GM21825 (cell line): ENCODE measurements around the gene IQSEC1.
A peak's percentile ranks its signal among the peaks of the same experiment; 100 is the strongest.

Experiments used
- ATAC-seq: cut with Tn5 transposase; IDR thresholded peaks from one replicate; pipeline ENCODE4 v1.9.1; 2021; ENCODE audit warnings: mild to moderate bottlenecking, moderate library complexity; ENCODE audit not compliant: unreplicated experiment

The IQSEC1 gene

DNA sequence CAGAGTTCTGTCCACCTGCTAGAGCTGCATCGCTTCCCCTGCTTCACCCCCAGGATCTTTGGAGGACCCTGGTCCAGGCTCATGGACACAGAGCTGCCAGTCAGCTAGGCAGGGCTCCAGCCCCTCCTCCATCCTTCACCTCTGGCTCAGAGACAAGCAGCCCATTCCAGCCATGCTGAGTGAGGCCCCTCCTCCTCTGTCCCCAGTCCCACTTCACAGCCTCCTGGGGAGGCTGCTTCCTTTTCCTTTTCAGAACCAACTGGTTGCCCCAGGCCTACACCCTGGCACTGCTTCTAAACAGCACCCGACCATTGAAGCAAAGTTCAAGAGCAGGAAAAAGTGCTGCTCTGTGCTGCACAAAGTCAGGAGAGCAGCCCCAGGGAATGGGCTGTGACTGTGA lies 22.2 kb downstream of the IQSEC1 start:
- ATAC-seq, result no peak

DNA sequence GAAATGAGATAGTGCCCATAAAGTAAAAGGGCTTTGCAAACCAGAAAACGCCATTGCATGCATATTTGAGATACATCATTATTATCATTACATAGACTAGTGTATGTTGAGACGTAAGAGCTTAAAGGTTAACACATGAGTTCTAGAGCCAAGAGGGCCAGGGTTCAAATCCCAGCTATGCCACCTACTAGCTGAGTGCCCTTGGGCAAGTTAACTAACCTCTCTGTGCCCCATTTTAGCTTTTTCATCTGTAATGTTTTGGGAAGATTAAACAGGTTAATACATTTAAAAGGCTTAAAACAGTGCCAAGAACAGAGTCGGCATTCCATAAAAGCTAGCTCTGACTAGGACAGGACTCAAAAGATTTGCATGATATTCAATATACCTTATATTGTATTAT lies 22.8 kb downstream of the IQSEC1 start:
- ATAC-seq, result no peak

DNA sequence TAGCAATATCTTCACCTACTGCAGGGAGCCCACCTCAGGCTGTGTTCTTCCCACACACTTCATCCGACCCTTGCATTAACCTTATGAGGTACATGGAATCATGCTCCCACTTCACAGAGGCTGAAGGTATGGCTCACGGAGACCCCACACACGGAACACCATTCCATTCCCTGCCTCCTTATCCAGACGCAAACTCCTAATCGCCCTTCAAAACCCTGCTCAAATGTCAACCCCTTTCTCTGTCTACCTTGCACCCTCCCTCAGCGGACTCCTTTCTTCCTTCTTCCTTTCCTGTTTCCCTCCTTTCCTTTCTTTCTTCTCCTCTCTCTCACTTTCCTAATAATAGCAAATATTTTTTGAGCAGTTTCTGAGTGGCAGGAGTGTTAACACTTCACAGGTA lies 23.8 kb downstream of the IQSEC1 start:
- ATAC-seq, result no peak

DNA sequence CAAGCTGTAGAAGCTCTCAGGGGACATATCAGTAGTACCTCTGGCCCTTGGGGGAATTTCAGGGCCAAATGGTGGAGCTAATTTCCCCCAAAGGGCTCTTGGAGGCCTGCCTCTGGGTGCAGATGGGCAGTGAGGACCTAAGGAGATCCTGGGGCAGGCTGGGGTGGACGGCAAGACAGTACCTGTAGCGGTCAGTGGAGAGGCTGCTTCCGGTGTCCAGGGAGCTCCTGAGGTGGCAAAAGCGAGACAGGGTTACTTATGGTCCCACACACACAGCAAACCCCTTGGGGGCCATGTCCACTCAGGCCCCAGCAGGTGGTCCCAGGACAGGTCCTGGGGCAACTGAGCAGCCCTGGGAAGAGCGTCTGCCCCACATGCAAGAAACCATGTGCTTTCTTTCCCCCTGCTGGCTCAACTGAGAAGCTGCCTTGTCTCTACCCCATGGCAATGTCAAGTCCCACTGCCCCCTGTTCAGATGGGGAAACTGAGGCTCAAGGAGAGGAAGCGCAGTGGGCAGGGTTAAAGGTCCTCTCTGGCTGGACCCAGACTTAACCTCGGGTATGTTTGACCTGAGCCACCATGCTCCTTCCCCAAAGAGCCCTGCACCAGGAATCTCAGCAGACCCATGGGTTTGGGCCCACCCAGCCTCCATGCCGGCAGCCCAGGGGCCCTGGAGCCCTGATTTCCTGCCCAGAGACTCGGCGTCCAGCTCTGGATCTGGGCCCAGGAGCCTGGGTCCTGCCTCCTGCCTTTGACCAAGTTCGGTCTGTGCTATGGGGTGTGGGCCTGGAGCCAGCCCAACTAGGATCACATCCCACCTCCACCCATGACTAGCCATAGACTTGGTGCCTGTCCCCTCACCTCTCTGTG lies 25.7 kb downstream of the IQSEC1 start:
- ATAC-seq, result no peak

DNA sequence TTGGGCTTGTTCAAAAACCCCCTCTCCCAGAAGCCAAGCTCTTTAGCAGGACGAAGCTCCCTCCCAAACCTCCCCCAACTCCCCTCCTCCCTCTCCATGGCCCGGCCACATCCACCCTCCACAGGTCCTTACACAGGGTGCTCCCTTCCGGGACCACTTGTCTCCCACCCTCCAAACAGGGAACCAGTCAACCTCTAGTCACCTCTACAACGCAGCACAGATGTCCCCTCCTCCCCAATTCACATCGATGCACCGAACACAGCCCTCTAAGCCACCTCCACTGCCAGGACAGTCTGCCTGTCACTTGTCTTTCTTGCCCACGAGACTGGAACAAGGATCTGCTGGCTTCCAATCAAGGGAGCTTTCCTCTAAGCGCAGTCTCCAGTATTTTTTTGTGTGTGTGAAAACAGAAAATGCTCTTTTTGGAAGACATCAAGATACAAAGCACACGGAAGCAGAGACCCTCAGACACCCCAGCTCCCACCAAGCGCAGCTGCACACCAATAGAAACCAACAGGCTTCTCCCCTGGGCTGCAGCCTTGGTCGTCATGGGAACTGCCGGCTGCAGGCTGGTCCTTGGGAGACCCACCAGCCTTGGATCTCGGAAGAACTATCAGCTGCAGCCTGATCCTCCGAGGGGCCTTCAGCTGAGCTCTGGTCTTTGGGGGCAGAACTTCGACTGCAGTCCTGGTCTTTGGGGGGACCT lies 26.5 kb downstream of the IQSEC1 start:
- ATAC-seq, result peak; percentile 29

DNA sequence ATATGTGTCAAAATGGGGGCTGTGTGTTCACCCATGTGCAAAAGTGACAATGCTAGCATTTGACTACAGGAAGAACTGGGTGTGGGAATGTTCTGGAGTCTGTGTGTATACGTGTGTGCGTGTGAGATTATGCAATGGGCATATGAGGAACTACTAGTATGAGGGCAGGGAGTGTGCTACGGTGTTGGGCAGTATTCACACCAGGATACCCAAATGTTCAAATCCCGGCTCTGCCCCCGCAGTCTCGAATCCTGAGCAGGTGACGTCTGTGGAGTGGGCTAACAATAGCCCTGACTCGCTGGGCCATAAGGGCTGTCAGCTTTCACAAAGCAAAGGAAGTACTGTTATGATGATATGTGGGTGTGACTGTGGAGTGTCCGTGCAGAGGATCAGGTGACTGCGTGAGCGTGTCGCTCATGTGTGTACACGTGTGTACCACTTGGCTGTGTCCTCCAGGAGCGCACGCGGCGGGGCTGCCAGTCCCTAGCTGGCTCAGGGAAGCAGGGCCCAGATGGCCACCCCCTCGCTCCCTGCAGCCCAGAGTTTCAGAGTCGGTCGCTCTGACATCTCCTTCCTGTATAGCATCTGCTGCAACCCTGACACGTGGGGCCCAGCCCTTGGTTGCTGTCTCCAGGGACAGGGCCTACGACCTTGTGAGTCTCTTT lies 27.2 kb downstream of the IQSEC1 start:
- ATAC-seq, result peak; percentile 79

- ATAC-seq, result peak; percentile 1
These were observed 27.9 kb downstream of the IQSEC1 start for GRCh38 chr3:13045241-13045903.

DNA sequence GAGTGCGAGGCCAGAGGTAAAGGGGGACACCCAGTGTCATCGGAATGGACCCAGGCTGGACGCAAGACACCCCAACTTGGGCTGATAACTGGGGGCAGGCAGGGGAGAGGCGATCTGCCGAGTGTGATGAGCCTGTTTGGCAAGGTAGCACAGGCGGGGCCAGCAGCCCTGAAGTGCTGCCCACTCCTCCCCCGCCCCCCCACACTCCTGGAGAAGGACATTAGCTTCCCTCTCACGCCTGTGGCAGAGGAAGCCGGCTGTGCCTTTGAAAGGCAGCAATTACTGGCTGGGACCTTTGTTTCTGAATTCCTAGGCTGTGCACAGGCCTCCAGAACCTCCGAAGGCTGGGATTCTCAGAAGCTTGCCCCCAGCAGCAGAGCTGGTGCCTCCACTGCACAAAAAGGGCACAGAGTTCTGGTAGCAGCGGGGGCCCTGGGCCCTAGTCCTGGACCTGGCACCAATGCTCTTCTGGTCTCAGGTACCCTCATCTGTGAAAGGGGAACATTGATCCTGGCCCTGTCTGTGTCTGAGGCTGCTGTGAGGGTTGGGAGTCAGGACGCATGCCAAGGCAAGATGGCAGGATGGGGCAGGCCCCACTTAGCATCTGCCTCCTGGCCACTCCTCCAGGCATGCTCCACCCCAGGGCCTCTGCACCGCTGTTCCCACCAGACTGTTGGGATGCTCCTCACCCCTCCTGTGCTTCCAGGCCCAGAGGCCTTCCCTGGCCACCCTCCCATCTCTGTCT lies 28.6 kb downstream of the IQSEC1 start:
- no peak for ATAC-seq

DNA sequence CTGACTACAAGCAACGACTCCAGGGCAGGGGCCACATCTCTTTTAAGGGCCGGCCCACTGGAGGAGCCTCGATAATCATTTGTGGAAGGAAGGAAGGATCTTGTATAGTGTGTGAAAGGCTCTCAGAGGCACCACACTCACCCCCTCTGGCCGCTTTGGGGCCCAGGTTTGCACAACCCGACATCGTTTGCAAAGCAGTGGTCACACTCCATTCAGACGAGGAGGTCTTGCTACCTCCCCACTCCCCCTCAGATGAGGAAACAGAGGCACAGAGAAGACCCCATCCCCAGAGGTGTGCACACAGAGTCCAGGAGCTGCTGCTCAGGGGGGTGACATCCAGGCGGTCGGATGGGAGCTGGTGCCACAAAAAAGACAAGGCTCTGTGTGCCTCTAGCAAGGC lies 29.6 kb downstream of the IQSEC1 start:
- no peak for ATAC-seq

DNA sequence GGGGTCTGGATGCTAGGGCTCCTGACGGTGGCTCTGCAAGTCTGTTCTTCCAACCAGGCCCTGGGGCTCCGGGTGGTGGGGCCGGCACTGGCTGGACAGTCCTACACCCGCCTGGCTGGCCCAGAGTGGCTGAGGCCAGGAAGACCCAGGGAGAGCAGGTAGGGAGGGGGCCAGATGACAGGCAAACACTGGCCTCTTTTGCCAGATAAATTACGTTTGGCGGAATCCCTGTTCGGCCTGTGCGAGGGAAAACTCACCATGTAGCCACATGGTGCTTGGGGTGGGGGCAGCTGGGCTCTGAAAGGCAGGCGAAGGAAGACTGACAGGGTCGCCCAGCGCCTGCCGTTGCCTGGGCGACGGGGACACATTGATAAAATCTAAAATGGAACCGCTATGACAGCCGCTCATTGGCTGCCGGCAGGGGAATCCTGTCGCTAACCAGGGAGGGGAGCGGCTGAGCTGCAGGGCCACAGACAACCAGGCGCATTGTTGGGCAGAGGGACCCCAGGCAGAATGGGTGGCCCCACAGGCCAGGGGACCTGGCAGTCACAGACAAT lies 30.4 kb downstream of the IQSEC1 start:
- no peak for ATAC-seq

GRCh38 chr3:13042127-13042701 lies 31.0 kb downstream of the IQSEC1 start:
- no peak for ATAC-seq

GRCh38 chr3:13041113-13041776 lies 32.0 kb downstream of the IQSEC1 start:
- no peak for ATAC-seq

DNA sequence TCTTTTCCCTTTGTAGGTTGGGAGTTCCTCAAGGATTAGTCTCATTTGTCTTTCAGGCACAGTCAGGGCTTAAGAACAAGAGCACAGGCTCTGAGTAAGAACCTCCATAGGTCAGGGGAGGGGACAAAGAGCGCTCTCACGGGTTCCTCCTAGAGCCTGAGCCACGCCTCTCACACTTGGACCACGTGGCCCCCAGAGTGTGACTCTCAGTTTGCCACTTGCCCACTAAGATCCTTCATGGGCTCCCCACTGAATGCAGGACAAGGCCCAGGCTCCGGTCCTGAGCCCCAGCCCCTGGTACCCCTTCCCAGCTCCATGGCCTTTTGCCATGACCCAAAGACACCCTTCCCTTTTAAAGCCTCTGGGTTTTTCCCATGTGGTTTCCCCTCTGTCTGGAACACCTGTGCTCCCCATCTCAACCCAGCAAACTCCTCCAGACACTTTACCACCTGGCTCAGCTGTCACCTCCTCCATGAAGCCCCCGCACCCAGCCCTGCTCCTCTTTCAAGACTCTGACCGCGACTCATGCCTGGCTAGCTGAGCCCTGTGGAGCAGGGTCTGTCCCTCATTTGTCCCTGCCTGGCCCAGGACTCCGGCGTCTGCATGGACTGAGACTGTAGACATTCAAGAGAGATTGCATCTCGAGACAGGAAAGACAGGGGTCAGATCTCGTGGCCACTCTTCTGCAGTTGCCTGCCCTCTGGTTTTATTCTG lies 32.7 kb downstream of the IQSEC1 start:
- ATAC-seq, result peak; percentile 79

- ATAC-seq, result no peak
These were observed 33.9 kb downstream of the IQSEC1 start for GRCh38 chr3:13039213-13039896.

DNA sequence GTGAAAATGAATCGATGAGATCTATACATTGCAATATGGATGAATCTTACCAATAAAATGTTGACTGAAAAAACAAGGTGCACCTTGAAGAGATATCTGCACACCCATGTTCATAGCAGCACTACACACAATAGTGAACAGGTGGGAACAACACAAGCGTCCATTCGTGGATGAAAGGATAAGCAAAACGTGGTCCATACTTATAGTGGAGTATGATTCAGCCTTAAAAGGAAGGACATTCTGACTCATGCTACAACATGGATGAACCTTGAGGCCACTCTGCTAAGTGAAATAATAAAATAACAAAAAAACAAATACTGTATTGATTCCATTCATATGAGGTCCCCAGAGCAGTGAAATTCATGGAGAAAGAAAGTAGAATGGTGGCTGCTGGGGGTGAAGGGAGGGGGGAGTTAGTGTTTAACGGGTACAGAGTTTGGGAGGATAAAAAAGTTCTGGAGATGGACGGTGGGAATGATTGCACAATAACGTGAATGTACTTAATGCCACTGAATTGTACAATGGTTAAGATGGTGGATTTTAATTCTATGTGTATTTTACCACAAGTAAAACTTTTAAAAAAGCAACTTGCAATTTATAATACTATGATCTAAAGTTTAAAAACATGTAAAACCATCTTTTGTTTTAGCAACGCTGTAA lies 35.6 kb downstream of the IQSEC1 start:
- ATAC-seq, result no peak

GRCh38 chr3:13034861-13035260 lies 38.4 kb downstream of the IQSEC1 start:
- ATAC-seq, result no peak

DNA sequence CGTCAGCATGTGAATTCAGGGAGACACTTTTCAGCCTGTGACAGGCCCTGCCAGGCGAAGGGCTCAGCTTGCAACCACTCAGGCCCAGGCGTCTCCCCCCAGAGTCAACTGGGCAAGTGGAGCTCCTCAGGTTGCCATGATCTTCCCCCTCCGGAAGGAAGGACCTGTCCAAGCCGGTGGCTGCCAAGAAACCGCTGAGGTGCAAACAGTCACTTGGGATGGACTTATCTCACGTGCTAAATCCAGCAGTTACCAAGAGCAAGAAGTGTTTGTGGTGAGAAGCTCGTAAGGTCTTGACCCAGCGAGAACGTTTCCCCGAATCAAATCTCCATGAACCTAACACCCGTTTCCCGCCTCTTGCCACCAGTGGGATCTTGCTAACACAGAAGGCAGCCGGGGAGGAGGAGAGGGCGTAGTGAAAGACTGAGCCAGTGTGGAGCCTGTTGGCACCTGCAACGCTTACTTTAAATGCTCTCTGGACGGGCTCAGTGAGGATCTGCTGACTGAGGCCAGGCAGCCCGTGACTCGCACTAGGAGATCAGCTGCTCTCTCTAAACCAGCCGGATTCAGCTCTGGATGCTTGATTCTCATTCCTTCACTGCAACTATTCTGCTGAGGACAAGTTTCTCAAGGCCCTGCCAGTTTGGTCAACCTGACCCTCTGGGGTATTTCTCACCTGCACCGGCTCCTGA lies 39.0 kb downstream of the IQSEC1 start:
- no peak for ATAC-seq
